GM23248 (cell line): ENCODE data around the gene AGAP1.

Source experiments
- EZH2 ChIP-seq: fragments of 200-600 bp; sonication (generic); IDR thresholded peaks from 2 replicates; pipeline ENCODE4 v1.6.1; 2018; ENCODE audit warnings: antibody characterized with exemption, mild to moderate bottlenecking; ENCODE audit not compliant: insufficient read depth, poor library complexity, severe bottlenecking
- EZH2phosphoT487 ChIP-seq: fragments of 200-600 bp; sonication (generic); IDR thresholded peaks from 2 replicates; pipeline ENCODE4 v1.6.1; 2018; ENCODE audit warnings: antibody characterized with exemption, moderate library complexity, mild to moderate bottlenecking, low read depth; ENCODE audit not compliant: insufficient read depth

DNA sequence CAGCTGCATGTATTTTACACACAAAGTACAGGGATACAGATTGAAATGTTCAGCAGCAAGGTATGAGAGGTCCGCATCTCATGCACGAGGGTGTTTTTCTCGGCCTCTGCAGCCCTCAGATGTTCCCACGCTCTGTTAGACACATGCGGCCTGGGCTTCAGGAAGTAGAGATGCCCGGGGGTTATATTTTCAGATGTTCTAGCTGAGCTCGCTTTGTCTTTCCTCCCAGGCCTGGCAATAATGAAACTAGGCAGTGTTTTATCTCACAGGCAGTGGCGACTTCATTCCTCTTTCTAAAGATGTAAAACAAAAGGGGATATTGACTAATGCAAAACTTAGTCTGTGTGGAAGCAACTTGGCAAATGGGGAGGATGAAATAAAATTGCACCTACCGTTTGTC is 483.6 kb downstream of the AGAP1 start:
- TF ChIP-seq EZH2 (no peak), EZH2phosphoT487 (no peak)
